HCT116 (cell line): ENCODE data around the gene TYRO3.

ENCODE experiments used
- CEBPB ChIP-seq: IDR thresholded peaks from 2 replicates; pipeline ENCODE4 v1.6.1; 2012; ENCODE audit warnings: low read depth
- CTCF ChIP-seq, 3 experiments: fragments of 200-600 bp in 1 of 3; sonication (generic) in 1 of 3; IDR thresholded peaks in 2 of 3; conservative IDR thresholded peaks in 1 of 3; 2 replicates each; pipeline ENCODE4 v1.5.1; 2012 to 2017; ENCODE audit warnings: low read depth in 2 of 3, low read length in 2 of 3, antibody characterized with exemption in 1 of 3, borderline replicate concordance in 1 of 3, control low read depth in 1 of 3, mild to moderate bottlenecking in 1 of 3, mixed read lengths in 1 of 3, mixed run types in 1 of 3, moderate library complexity in 1 of 3; ENCODE audit not compliant: insufficient read depth in 1 of 3
- EGR1 ChIP-seq: IDR thresholded peaks from 2 replicates; pipeline ENCODE4 v1.6.1; 2012; ENCODE audit warnings: low read depth
- ELF1 ChIP-seq: IDR thresholded peaks from 2 replicates; pipeline ENCODE4 v1.6.1; 2012; ENCODE audit warnings: low read depth, borderline replicate concordance
- MAX ChIP-seq: IDR thresholded peaks from 2 replicates; pipeline ENCODE4 v1.6.1; 2012
- POLR2A ChIP-seq: IDR thresholded peaks from 2 replicates; pipeline ENCODE4 v1.7.0; 2011; ENCODE audit warnings: borderline replicate concordance; ENCODE audit not compliant: insufficient read depth, insufficient read length; ENCODE audit errors: extremely low read depth
- POLR2AphosphoS5 ChIP-seq: IDR thresholded peaks from 2 replicates; pipeline ENCODE4 v1.6.1; 2011; ENCODE audit warnings: mild to moderate bottlenecking, low read depth, low read length, moderate library complexity
- REST ChIP-seq: IDR thresholded peaks from 2 replicates; pipeline ENCODE4 v1.6.1; 2012; ENCODE audit warnings: low read depth
- SP1 ChIP-seq: IDR thresholded peaks from 2 replicates; pipeline ENCODE4 v1.6.1; 2012; ENCODE audit warnings: low read depth
- ZNF274 ChIP-seq: fragments of 200-500 bp; sonication (Bioruptor generic); IDR thresholded peaks from 2 replicates; pipeline ENCODE4 v1.6.1; 2014; ENCODE audit warnings: mild to moderate bottlenecking, low read depth, low read length, inconsistent platforms

GRCh38 chr15:41583795-41584194 is 24.8 kb downstream of the TYRO3 start:
- TF ChIP-seq REST (no peak), CEBPB (no peak), CTCF (IDR thresholded peaks at IDR 0.05 in 2 of 3, conservative IDR thresholded peaks at IDR 0.05 in 1 of 3; ENCODE audit: borderline replicate concordance in 1 of 3, insufficient read depth in 1 of 3, low read depth in 2 of 3, low read length in 2 of 3) (no peak), SP1 (no peak), POLR2AphosphoS5 (no peak), ZNF274 (no peak), MAX (no peak), ELF1 (no peak), POLR2A (no peak), EGR1 (no peak)
